GM15510 (cell line): ENCODE results near the gene SMC1B.

Experiments used
- POLR2A ChIP-seq: IDR thresholded peaks from 3 replicates; pipeline ENCODE4 v1.6.1; 2011; ENCODE audit warnings: borderline replicate concordance; ENCODE audit not compliant: insufficient read length; ENCODE audit errors: extremely low read depth

The SMC1B gene

GRCh38 chr22:45402466-45402985 lies 10.9 kb downstream of the SMC1B start:
- no peak for TF ChIP-seq POLR2A

- TF ChIP-seq POLR2A = no peak
Observed at GRCh38 chr22:45399712-45400445, 13.5 kb downstream of the SMC1B start.

GRCh38 chr22:45398214-45398613 lies 15.2 kb downstream of the SMC1B start:
- no peak for TF ChIP-seq POLR2A

- TF ChIP-seq POLR2A = no peak
Observed at GRCh38 chr22:45397806-45398205, 15.6 kb downstream of the SMC1B start.

- TF ChIP-seq POLR2A = no peak
Observed at GRCh38 chr22:45389546-45389945, 23.9 kb downstream of the SMC1B start.

- no peak for TF ChIP-seq POLR2A
Observed at GRCh38 chr22:45381348-45381747, 32.1 kb downstream of the SMC1B start.

- TF ChIP-seq POLR2A = no peak
Observed at GRCh38 chr22:45376703-45377102, 36.7 kb downstream of the SMC1B start.

GRCh38 chr22:45376009-45376408 lies 37.4 kb downstream of the SMC1B start:
- TF ChIP-seq POLR2A = no peak

- TF ChIP-seq POLR2A = no peak
Observed at GRCh38 chr22:45366713-45367112, 46.7 kb downstream of the SMC1B start.

- no peak for TF ChIP-seq POLR2A
Observed at GRCh38 chr22:45359627-45360026, 53.8 kb downstream of the SMC1B start.

GRCh38 chr22:45358127-45358526 lies 55.3 kb downstream of the SMC1B start:
- TF ChIP-seq POLR2A = no peak

- no peak for TF ChIP-seq POLR2A
Observed at GRCh38 chr22:45357490-45357889, 55.9 kb downstream of the SMC1B start.

GRCh38 chr22:45353786-45354185 lies 59.6 kb downstream of the SMC1B start:
- TF ChIP-seq POLR2A = no peak

- no peak for TF ChIP-seq POLR2A
Observed at GRCh38 chr22:45351956-45352355, 61.4 kb downstream of the SMC1B start.

GRCh38 chr22:45349916-45350315 lies 63.5 kb downstream of the SMC1B start:
- no peak for TF ChIP-seq POLR2A

- TF ChIP-seq POLR2A = no peak
Observed at GRCh38 chr22:45344334-45344733, 69.1 kb downstream of the SMC1B start.
